CD14-positive monocyte (primary cell): ENCODE data around the gene ZMYND15. TPM values are rescaled to one million over a fixed set of nuclear protein-coding genes. Genes with fewer than 3 reads are reported as not detected.

ENCODE experiments used
- DNase-seq, 3 donors: peaks; one replicate each; pipeline ENCODE4 v3.0.0-alpha.2; 2011 to 2022
- H2AFZ ChIP-seq: 2 replicates; pipeline ENCODE4 v1.6.0; 2012; ENCODE audit warnings: mild to moderate bottlenecking, low read depth, low read length, inconsistent platforms; ENCODE audit not compliant: insufficient read depth, poor library complexity, severe bottlenecking
- H3K27ac ChIP-seq, 2 donors: 1 replicate in 1 of 2; 2 replicates in 1 of 2; pipeline ENCODE4 v1.5.1; 2012 to 2013; ENCODE audit warnings: low read length in 2 of 2, control low read depth in 1 of 2, inconsistent platforms in 1 of 2, low read depth in 1 of 2, mild to moderate bottlenecking in 1 of 2
- H3K27me3 ChIP-seq, 2 donors: one replicate each; pipeline versions ENCODE4 v1.6.0 to v1.6.1; 2011 to 2013; ENCODE audit warnings: low read length in 2 of 2; ENCODE audit not compliant: control insufficient read depth in 2 of 2, insufficient read depth in 2 of 2
- H3K36me3 ChIP-seq, 2 donors: replicated peaks in 1 of 2; 1 replicate in 1 of 2; 2 replicates in 1 of 2; pipeline versions ENCODE4 v1.5.1 to v1.6.1; 2012 to 2013; ENCODE audit warnings: low read length in 2 of 2, control low read depth in 1 of 2, inconsistent platforms in 1 of 2, mild to moderate bottlenecking in 1 of 2; ENCODE audit not compliant: insufficient read depth in 2 of 2, control insufficient read depth in 1 of 2
- H3K4me1 ChIP-seq, 2 donors: 1 replicate in 1 of 2; 2 replicates in 1 of 2; pipeline versions ENCODE4 v1.5.1 to v1.6.1; 2012 to 2013; ENCODE audit warnings: low read length in 2 of 2, control low read depth in 1 of 2, inconsistent platforms in 1 of 2, mild to moderate bottlenecking in 1 of 2, moderate library complexity in 1 of 2; ENCODE audit not compliant: insufficient read depth in 2 of 2, control insufficient read depth in 1 of 2
- H3K4me2 ChIP-seq: replicated peaks from 2 replicates; pipeline ENCODE3; 2012; ENCODE audit warnings: low read length, moderate library complexity, mild to moderate bottlenecking; ENCODE audit not compliant: poor library complexity, severe bottlenecking; ENCODE audit errors: extremely low read depth
- H3K4me3 ChIP-seq, 3 experiments: fragments of 200-600 bp in 1 of 3; sonication (generic) in 1 of 3; replicated peaks in 1 of 3; 1 replicate in 2 of 3; 2 replicates in 1 of 3; pipeline ENCODE4 v1.5.1; 2011 to 2013; ENCODE audit warnings: low read length in 3 of 3, mild to moderate bottlenecking in 3 of 3, control low read depth in 2 of 3, low read depth in 2 of 3, inconsistent platforms in 1 of 3, moderate library complexity in 1 of 3
- H3K79me2 ChIP-seq: 2 replicates; pipeline ENCODE4 v1.6.0; 2012; ENCODE audit warnings: mild to moderate bottlenecking, control low read depth, inconsistent platforms, low read length, moderate library complexity; ENCODE audit not compliant: insufficient read depth
- H3K9ac ChIP-seq: 2 replicates; pipeline ENCODE4 v1.6.0; 2017; ENCODE audit warnings: low read length, mild to moderate bottlenecking; ENCODE audit not compliant: insufficient read depth, poor library complexity, severe bottlenecking
- H3K9me3 ChIP-seq, 2 donors: replicated peaks in 1 of 2; 1 replicate in 1 of 2; 2 replicates in 1 of 2; pipeline versions ENCODE4 v1.5.1 to v1.6.1; 2012 to 2013; ENCODE audit warnings: low read length in 2 of 2, control low read depth in 1 of 2; ENCODE audit not compliant: control insufficient read depth in 1 of 2, insufficient read depth in 1 of 2
- H4K20me1 ChIP-seq: 2 replicates; pipeline ENCODE4 v1.6.0; 2012; ENCODE audit warnings: mild to moderate bottlenecking, low read length, control low read depth, moderate library complexity; ENCODE audit not compliant: insufficient read depth
- H3K27ac Mint-ChIP-seq, 7 donors: one replicate each; pipeline ENCODE4 v1.8.0; 2020; ENCODE audit warnings: mild to moderate bottlenecking in 7 of 7, mixed read lengths in 7 of 7, moderate library complexity in 6 of 7, inconsistent platforms in 2 of 7
- H3K27me3 Mint-ChIP-seq, 3 donors: one replicate each; pipeline ENCODE4 v1.8.0; 2021 to 2022; ENCODE audit warnings: low read depth in 3 of 3, mild to moderate bottlenecking in 3 of 3, mixed read lengths in 3 of 3, moderate library complexity in 3 of 3, inconsistent platforms in 1 of 3
- H3K36me3 Mint-ChIP-seq, 2 donors: one replicate each; pipeline ENCODE4 v1.8.0; 2020; ENCODE audit warnings: mixed read lengths in 2 of 2, inconsistent platforms in 1 of 2, mild to moderate bottlenecking in 1 of 2
- H3K4me1 Mint-ChIP-seq: one replicate; pipeline ENCODE4 v1.8.0; 2020; ENCODE audit warnings: mild to moderate bottlenecking, mixed read lengths
- H3K4me3 Mint-ChIP-seq, 2 donors: one replicate each; pipeline ENCODE4 v1.8.0; 2020; ENCODE audit warnings: mild to moderate bottlenecking in 2 of 2, mixed read lengths in 2 of 2, moderate library complexity in 1 of 2
- H3K9me3 Mint-ChIP-seq, 7 donors: one replicate each; pipeline ENCODE4 v1.8.0; 2020 to 2022; ENCODE audit warnings: mixed read lengths in 7 of 7, mild to moderate bottlenecking in 6 of 7, moderate library complexity in 6 of 7, inconsistent platforms in 2 of 7
- CTCF ChIP-seq: fragments of 200-600 bp; IDR thresholded peaks from one replicate; pipeline ENCODE4 v1.8.0; 2022; ENCODE audit warnings: antibody characterized with exemption, mild to moderate bottlenecking
- WGBS: methylation state at CpG from one replicate; pipeline ENCODE4 v1.1.5; 2013; ENCODE audit warnings: missing lambda C conversion rate; ENCODE audit not compliant: insufficient coverage; 5-methylcytosine and 5-hydroxymethylcytosine counted together
- intact Hi-C, 2 donors: fragments of 100-400 bp; cut with micrococcal nuclease; formaldehyde crosslinking; loops; one replicate each; pipeline versions ENCODE4 v1.15.0 to v1.15.1; 2023
- polyA plus RNA-seq, 3 donors: library from polyadenylated mRNA; depleted of rRNA in 1 of 3; unstranded in 2 of 3; stranded (reverse) in 1 of 3; fragments of 300-500 nt in 2 of 3; fragments of >200 nt in 1 of 3; fragmentation: Illumina TruSeq in 2 of 3; gene quantifications; 1 replicate in 2 of 3; 2 replicates in 1 of 3; pipeline ENCODE4 v1.2.3, GENCODE V29; 2012 to 2021

ZMYND15 gene
- polyA plus RNA-seq, 3 donors = 0.97 to 13.6 (median 1.2) TPM

GRCh38 chr17:4769628-4770027 is 30.0 kb downstream of the ZMYND15 start:
- peak; percentile 41 to 58 (median 43) for DNase-seq
- Histone ChIP-seq H3K4me3 (no peak overlapping the region), H4K20me1 (no peaks in the 10 kb centered on the region), H3K27ac (peak overlapping the region; percentile 51 to 98), H3K4me2 (no peak overlapping the region), H3K4me1 (peaks cover 64 to 71% of the 10 kb centered on the region in 2 donors), H3K27me3 (no peaks in the 10 kb centered on the region), H2AFZ (no peak overlapping the region), H3K79me2 (no peaks in the 10 kb centered on the region), H3K9ac (no peak overlapping the region), H3K36me3 (no peaks in the 10 kb centered on the region), H3K9me3 (no peaks in the 10 kb centered on the region)
- H3K4me1 Mint-ChIP-seq = peaks cover 55% of the 10 kb centered on the region
- H3K36me3 Mint-ChIP-seq = peaks cover 0 to 6% of the 10 kb centered on the region in 2 donors
- 86% methylated on average over 1 of the region's 2 CpGs for WGBS
- H3K9me3 Mint-ChIP-seq = peaks cover 0 to 4% (median 0%) of the 10 kb centered on the region in 7 donors
- intact Hi-C loops = loop anchor here (2.0 to 5.0 kb wide), 4 partner anchors 17 to 178 kb away; partner anchors contain the start of genes GLTPD2 (in 1 of the 2), MED11 (in 1 of the 2), PFN1 (in 1 of the 2) and VMO1 (in 1 of the 2)
- no peak for TF ChIP-seq CTCF
- no peak overlapping the region for H3K4me3 Mint-ChIP-seq
- peak overlapping the region; percentile 50 to 98 (median 94) for H3K27ac Mint-ChIP-seq
- peaks cover 4 to 23% (median 19%) of the 10 kb centered on the region in 3 donors for H3K27me3 Mint-ChIP-seq

- Histone ChIP-seq H3K27ac (peak within 1 kb of the TSS; percentile 51 to 98), H3K4me1 (peaks cover 46 to 52% of the 10 kb centered on the region in 2 donors), H3K27me3 (no peaks in the 10 kb centered on the region), H3K9ac (no peak within 1 kb of the TSS), H3K4me2 (peak within 1 kb of the TSS; percentile 4), H3K9me3 (no peaks in the 10 kb centered on the region), H3K79me2 (no peaks in the 10 kb centered on the region), H3K36me3 (no peaks in the 10 kb centered on the region), H3K4me3 (no peak within 1 kb of the TSS), H4K20me1 (no peaks in the 10 kb centered on the region), H2AFZ (peak within 1 kb of the TSS; percentile 62)
- Mint-ChIP-seq H3K4me1 (peaks cover 45% of the 10 kb centered on the region), H3K36me3 (peaks cover 0 to 6% of the 10 kb centered on the region in 2 donors), H3K27ac (peak within 1 kb of the TSS; percentile 86 to 97 (median 94)), H3K9me3 (peaks cover 0 to 4% (median 0%) of the 10 kb centered on the region in 7 donors), H3K4me3 (peak within 1 kb of the TSS in 1 of 2 donors; percentile 42), H3K27me3 (peaks cover 4 to 31% (median 25%) of the 10 kb centered on the region in 3 donors)
- intact Hi-C loops = loop anchor here in 1 of 2 donors (2.0 kb wide), 1 partner anchor 15 kb away; the partner anchor contains the start of gene VMO1
- DNase-seq = no peak
- WGBS = 85% methylated on average over 10 of the region's 13 CpGs
- TF ChIP-seq CTCF = no peak
These were observed 32.0 kb downstream of the ZMYND15 start, which contains the start of gene TM4SF5 for GRCh38 chr17:4771519-4772234. Gene TM4SF5, plus strand, starts transcription at chr17:4771886. Its CDS starts 37 bp downstream, at chr17:4771923.
